K562 (cell line): ENCODE data around the gene MPHOSPH9. TPM values are rescaled to one million over a fixed set of nuclear protein-coding genes. Genes with fewer than 3 reads are reported as not detected.

Source experiments
- ARID4B ChIP-seq: sonication (generic); formaldehyde crosslinking; IDR thresholded peaks from 2 replicates; pipeline ENCODE4 v1.8.0; 2022; ENCODE audit warnings: mild to moderate bottlenecking, missing genetic modification reagents
- ELK1 ChIP-seq: sonication (generic); formaldehyde crosslinking; IDR thresholded peaks from 2 replicates; pipeline ENCODE4 v1.8.1; 2022; ENCODE audit warnings: missing genetic modification reagents
- ESRRB ChIP-seq: fragments of 250-450 bp; sonication (Bioruptor Pico); IDR thresholded peaks from 2 replicates; pipeline ENCODE4 v1.5.0; 2020; ENCODE audit warnings: mild to moderate bottlenecking, moderate library complexity, borderline replicate concordance
- FOXA1 ChIP-seq: fragments of 450-650 bp; IDR thresholded peaks from 2 replicates; pipeline ENCODE4 v1.6.1; 2016; ENCODE audit warnings: mild to moderate bottlenecking, borderline replicate concordance
- GTF2E2 ChIP-seq: fragments of 200-800 bp; sonication (Bioruptor generic); IDR thresholded peaks from 2 replicates; pipeline ENCODE4 v1.6.1; 2016; ENCODE audit warnings: missing genetic modification characterization, missing compliant biosample characterization
- GTF2F1 ChIP-seq: IDR thresholded peaks from 2 replicates; pipeline ENCODE4 v1.6.1; 2011; ENCODE audit warnings: low read depth, low read length, improper control_type of control experiment
- MXD1 ChIP-seq: fragments of 250-450 bp; sonication (Bioruptor Pico); IDR thresholded peaks from 2 replicates; pipeline ENCODE4 v1.8.0; 2021; ENCODE audit warnings: borderline replicate concordance, mild to moderate bottlenecking, moderate library complexity; ENCODE audit not compliant: poor library complexity, severe bottlenecking
- OTX1 ChIP-seq: fragments of 450-650 bp; formaldehyde crosslinking; IDR thresholded peaks from 2 replicates; pipeline ENCODE4 v1.4.0; 2022; ENCODE audit warnings: mild to moderate bottlenecking
- PBX2 ChIP-seq, 2 experiments: IDR thresholded peaks in 1 of 2; conservative IDR thresholded peaks in 1 of 2; 2 replicates each; pipeline ENCODE4 v1.6.1; 2016; ENCODE audit warnings: low read depth in 2 of 2, mild to moderate bottlenecking in 1 of 2, missing compliant biosample characterization in 1 of 2, missing genetic modification characterization in 1 of 2, moderate library complexity in 1 of 2
- RBM34 ChIP-seq: fragments of 200-400 bp; formaldehyde crosslinking; IDR thresholded peaks from 2 replicates; pipeline ENCODE4 v1.6.1; 2018; ENCODE audit warnings: low read length, borderline replicate concordance; ENCODE audit not compliant: insufficient read depth
- SOX6 ChIP-seq: fragments of 450-650 bp; IDR thresholded peaks from 2 replicates; pipeline ENCODE4 v1.6.1; 2014; ENCODE audit warnings: mild to moderate bottlenecking
- SREBF2 ChIP-seq: sonication (generic); formaldehyde crosslinking; IDR thresholded peaks from 2 replicates; pipeline ENCODE4 v1.4.0; 2020; ENCODE audit warnings: mild to moderate bottlenecking, missing genetic modification reagents
- ZBTB26 ChIP-seq: fragments of 450-650 bp; formaldehyde crosslinking; IDR thresholded peaks from 2 replicates; pipeline ENCODE4 v1.4.0; 2022; ENCODE audit warnings: missing genetic modification characterization
- ZNF124 ChIP-seq: sonication (generic); formaldehyde crosslinking; IDR thresholded peaks from 2 replicates; pipeline ENCODE4 v1.8.1; 2022; ENCODE audit warnings: missing genetic modification reagents
- ZNF175 ChIP-seq: fragments of 200-800 bp; sonication (Bioruptor generic); IDR thresholded peaks from 2 replicates; pipeline ENCODE4 v1.6.1; 2016; ENCODE audit warnings: low read depth, mild to moderate bottlenecking, missing genetic modification characterization, missing compliant biosample characterization
- polyA plus RNA-seq, 8 experiments: library from polyadenylated mRNA; depleted of rRNA in 4 of 8; stranded (reverse) in 5 of 8; unstranded in 3 of 8; fragments of >200 nt; fragmentation: Nextera tagmentation in 2 of 8; fragmentation: Illumina TruSeq in 1 of 8; extraction: Ambion mirVana in 2 of 8; extraction: Trizol in 1 of 8; gene quantifications; 2 replicates each; pipeline versions ENCODE4 v1.2.1 to v1.2.3, GENCODE V29; 2011 to 2014; ENCODE audit warnings: inconsistent platforms in 1 of 8, missing spikeins in 1 of 8
- total RNA-seq, 7 experiments: library from RNA; depleted of rRNA in 6 of 7; stranded (reverse); fragments of >200 nt in 6 of 7; fragmentation: Illumina TruSeq in 2 of 7; extraction: Trizol in 2 of 7; gene quantifications; 2 replicates each; pipeline versions ENCODE4 v1.2.1 to v1.2.3, GENCODE V29; 2011 to 2021; ENCODE audit warnings: low replicate concordance in 1 of 7

The MPHOSPH9 gene
- total and polyA plus RNA-seq, 9 of the 15 experiments (the other 6 are each of a cell fraction or from before 2014, with no cell fraction given) = 14.2 to 103 (median 54.5) TPM

- TF ChIP-seq GTF2E2 (tag) (no peak; the same call in 1 of the 2 replicates), ZNF175 (no peak), ZNF124 (CRISPR knock-in tag) (no peak), SREBF2 (no peak), SOX6 (no peak), GTF2F1 (no peak), PBX2 (CRISPR knock-in tag; IDR thresholded peaks at IDR 0.05; ENCODE audit: low read depth) (no peak), PBX2 (tag; conservative IDR thresholded peaks at IDR 0.05; ENCODE audit: low read depth) (no peak), RBM34 (no peak), FOXA1 (no peak), OTX1 (no peak), ARID4B (CRISPR knock-in tag) (no peak), ESRRB (CRISPR knock-in tag) (no peak), ELK1 (CRISPR knock-in tag) (no peak), ZBTB26 (CRISPR knock-in tag) (no peak), MXD1 (CRISPR knock-in tag) (no peak)
Observed at GRCh38 chr12:123233505-123234308, 766 bp upstream of the MPHOSPH9 start (continued).
